GM12891 (cell line): ENCODE data around the gene LHFPL4.

Source experiments
- PAX5 ChIP-seq: IDR thresholded peaks from 2 replicates; pipeline ENCODE4 v1.6.1; 2011; ENCODE audit warnings: low read length, moderate library complexity, mild to moderate bottlenecking; ENCODE audit not compliant: insufficient read depth, severe bottlenecking
- POLR2A ChIP-seq: IDR thresholded peaks from 2 replicates; pipeline ENCODE4 v1.6.1; 2011; ENCODE audit warnings: low read depth, low read length, control low read depth
- POLR2AphosphoS5 ChIP-seq: IDR thresholded peaks from 2 replicates; pipeline ENCODE4 v1.6.1; 2011; ENCODE audit warnings: low read depth, low read length, control low read depth
- TAF1 ChIP-seq: IDR thresholded peaks from 2 replicates; pipeline ENCODE4 v1.6.1; 2011; ENCODE audit warnings: low read depth, low read length, control low read depth

DNA sequence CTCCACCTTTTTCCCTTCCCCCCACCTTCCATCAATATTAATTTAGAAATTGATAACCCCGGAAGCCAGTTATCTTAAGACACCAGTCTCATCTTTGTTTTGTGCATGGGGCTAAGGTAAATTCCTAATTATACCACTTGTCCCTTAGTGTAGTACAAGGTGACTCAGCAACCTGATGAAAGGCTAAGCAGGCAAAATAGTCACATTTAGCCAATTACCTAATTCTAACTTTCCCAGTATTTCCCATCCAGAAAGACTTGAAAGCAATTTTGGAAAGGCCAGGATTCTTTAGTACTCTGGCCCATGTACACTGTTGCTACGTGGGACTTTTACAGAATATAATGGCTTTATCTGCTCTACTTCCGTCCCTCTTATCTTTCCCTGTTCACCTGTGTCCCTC, 83.6 kb downstream of the LHFPL4 start:
- TF ChIP-seq PAX5 (no peak), TAF1 (no peak), POLR2AphosphoS5 (no peak), POLR2A (no peak)
